ENCODE data around the gene KRTAP10-12.

DNA sequence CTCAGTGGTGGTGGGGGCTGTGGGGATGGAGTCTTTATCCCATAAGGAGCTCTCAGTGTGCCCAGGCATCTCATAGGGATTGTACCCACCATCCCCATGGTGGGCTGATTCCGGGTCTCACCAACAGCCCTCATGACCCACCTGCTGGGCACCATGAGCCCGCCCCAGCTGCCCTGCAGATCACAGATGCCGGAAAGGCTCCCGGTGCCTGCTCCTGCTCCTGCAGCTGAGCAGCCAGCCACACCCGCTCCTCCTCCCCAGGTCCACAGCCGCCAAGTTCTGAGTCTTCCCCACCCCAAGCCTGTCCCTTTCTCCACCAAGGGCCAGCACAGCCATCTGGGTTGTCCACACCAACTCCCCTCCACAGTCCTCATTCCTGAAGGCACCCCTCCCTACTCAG is 29.9 kb downstream of the KRTAP10-12 start:
- TF ChIP-seq POLR2A (IDR thresholded peaks at IDR 0.05), result no peak
- TF ChIP-seq, protein P1, sequence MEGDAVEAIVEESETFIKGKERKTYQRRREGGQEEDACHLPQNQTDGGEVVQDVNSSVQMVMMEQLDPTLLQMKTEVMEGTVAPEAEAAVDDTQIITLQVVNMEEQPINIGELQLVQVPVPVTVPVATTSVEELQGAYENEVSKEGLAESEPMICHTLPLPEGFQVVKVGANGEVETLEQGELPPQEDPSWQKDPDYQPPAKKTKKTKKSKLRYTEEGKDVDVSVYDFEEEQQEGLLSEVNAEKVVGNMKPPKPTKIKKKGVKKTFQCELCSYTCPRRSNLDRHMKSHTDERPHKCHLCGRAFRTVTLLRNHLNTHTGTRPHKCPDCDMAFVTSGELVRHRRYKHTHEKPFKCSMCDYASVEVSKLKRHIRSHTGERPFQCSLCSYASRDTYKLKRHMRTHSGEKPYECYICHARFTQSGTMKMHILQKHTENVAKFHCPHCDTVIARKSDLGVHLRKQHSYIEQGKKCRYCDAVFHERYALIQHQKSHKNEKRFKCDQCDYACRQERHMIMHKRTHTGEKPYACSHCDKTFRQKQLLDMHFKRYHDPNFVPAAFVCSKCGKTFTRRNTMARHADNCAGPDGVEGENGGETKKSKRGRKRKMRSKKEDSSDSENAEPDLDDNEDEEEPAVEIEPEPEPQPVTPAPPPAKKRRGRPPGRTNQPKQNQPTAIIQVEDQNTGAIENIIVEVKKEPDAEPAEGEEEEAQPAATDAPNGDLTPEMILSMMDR (IDR thresholded peaks at IDR 0.05), result no peak
